ENCODE data around the gene CDC42EP4. TPM values are rescaled to one million over a fixed set of nuclear protein-coding genes. Genes with fewer than 3 reads are reported as not detected.

The CDC42EP4 gene
- total and polyA plus RNA-seq, 2 donors from 2014 or later: 26.2 to 76.9 TPM

- DNase-seq (peak in 4 of 5 donors; percentile 82 to 86 (median 86)), FAIRE-seq (no peak)
- no peak overlapping the region for H3K9ac ChIP-seq (ENCODE audit: low read length in 3 of 3)
- peaks cover 0 to 5% (median 0%) of the 10 kb centered on the region in 3 donors for H3K36me3 ChIP-seq (ENCODE audit: control insufficient read depth in 2 of 3, insufficient read depth in 3 of 3, low read length in 3 of 3)
- intact Hi-C loops (cut with DNase I): no loop called here
- no peak overlapping the region for H3K4me3 ChIP-seq (ENCODE audit: low read length in 3 of 3)
- no peaks in the 10 kb centered on the region for H3K9me3 ChIP-seq (ENCODE audit: control insufficient read depth in 2 of 3, insufficient read depth in 1 of 3, low read length in 3 of 3)
- peaks cover 0 to 18% (median 8%) of the 10 kb centered on the region in 3 donors for H3K4me1 ChIP-seq (ENCODE audit: control insufficient read depth in 2 of 3, insufficient read depth in 2 of 3, low read depth in 1 of 3, low read length in 3 of 3)
- TF ChIP-seq, protein P1, sequence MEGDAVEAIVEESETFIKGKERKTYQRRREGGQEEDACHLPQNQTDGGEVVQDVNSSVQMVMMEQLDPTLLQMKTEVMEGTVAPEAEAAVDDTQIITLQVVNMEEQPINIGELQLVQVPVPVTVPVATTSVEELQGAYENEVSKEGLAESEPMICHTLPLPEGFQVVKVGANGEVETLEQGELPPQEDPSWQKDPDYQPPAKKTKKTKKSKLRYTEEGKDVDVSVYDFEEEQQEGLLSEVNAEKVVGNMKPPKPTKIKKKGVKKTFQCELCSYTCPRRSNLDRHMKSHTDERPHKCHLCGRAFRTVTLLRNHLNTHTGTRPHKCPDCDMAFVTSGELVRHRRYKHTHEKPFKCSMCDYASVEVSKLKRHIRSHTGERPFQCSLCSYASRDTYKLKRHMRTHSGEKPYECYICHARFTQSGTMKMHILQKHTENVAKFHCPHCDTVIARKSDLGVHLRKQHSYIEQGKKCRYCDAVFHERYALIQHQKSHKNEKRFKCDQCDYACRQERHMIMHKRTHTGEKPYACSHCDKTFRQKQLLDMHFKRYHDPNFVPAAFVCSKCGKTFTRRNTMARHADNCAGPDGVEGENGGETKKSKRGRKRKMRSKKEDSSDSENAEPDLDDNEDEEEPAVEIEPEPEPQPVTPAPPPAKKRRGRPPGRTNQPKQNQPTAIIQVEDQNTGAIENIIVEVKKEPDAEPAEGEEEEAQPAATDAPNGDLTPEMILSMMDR (IDR thresholded peaks at IDR 0.05; ENCODE audit: borderline replicate concordance, extremely low read depth, insufficient read depth): no peak
- H3K27ac ChIP-seq (ENCODE audit: low read depth in 2 of 2, low read length in 2 of 2): no peak overlapping the region
- no peaks in the 10 kb centered on the region for H3K27me3 ChIP-seq (ENCODE audit: control insufficient read depth, insufficient read depth, low read length)
These were observed 27.9 kb downstream of the CDC42EP4 start for GRCh38 chr17:73283841-73284282.

DNA sequence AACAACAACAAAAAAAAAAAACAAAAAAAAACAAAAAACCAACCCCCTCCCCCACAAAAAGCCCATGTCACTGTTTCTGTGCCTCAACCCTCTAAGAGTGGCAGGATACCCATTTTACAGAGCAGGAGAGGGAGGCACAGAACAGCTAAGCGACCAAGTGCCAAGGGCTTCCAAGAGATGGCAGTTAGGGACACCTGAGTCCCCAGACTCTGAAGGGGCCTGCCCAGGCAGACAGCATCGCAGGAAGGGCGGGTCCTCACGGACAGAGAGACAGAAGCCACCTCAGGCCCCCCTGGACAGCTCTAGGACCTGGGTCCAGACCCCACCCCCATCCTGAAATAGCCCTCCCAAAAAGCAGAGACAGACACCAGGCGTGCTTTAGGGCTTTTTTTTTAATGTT lies 28.6 kb downstream of the CDC42EP4 start:
- no peak for FAIRE-seq
- peaks cover 0 to 19% (median 4%) of the 10 kb centered on the region in 3 donors for H3K4me1 ChIP-seq (ENCODE audit: control insufficient read depth in 2 of 3, insufficient read depth in 2 of 3, low read depth in 1 of 3, low read length in 3 of 3)
- no peak overlapping the region for H3K4me3 ChIP-seq (ENCODE audit: low read length in 3 of 3)
- no peaks in the 10 kb centered on the region for H3K9me3 ChIP-seq (ENCODE audit: control insufficient read depth in 2 of 3, insufficient read depth in 1 of 3, low read length in 3 of 3)
- intact Hi-C loops (cut with DNase I): no loop called here
- peaks cover 0 to 5% (median 0%) of the 10 kb centered on the region in 3 donors for H3K36me3 ChIP-seq (ENCODE audit: control insufficient read depth in 2 of 3, insufficient read depth in 3 of 3, low read length in 3 of 3)
- H3K9ac ChIP-seq (ENCODE audit: low read length in 3 of 3): no peak overlapping the region
- H3K27ac ChIP-seq (ENCODE audit: low read depth in 2 of 2, low read length in 2 of 2): no peak overlapping the region
- DNase-seq: no peak
- TF ChIP-seq, protein P1 (IDR thresholded peaks at IDR 0.05; ENCODE audit: borderline replicate concordance, extremely low read depth, insufficient read depth): no peak
- H3K27me3 ChIP-seq (ENCODE audit: control insufficient read depth, insufficient read depth, low read length): no peaks in the 10 kb centered on the region

DNA sequence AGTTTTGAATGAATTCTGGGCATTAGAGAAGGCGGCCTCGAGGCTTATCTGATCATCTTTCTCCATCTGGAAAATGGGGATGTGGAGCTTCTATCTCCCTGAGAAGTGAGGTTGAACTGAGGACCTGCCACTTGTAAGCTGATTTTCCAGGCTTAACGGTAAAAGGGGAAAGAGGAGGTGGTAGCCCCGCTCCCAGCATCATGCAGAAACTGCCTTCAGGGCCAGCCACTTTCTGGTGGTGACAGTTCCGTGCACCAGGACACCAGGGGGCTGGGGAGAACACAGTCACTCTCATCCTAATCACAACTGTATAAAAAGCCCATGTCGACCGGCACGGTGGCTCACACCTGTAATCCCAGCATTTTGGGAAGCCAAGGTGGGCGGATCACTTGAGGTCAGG lies 29.2 kb downstream of the CDC42EP4 start:
- Histone ChIP-seq H3K9ac (ENCODE audit: low read length in 3 of 3) (no peak overlapping the region), H3K4me1 (ENCODE audit: control insufficient read depth in 2 of 3, insufficient read depth in 2 of 3, low read depth in 1 of 3, low read length in 3 of 3) (peaks cover 0 to 19% (median 4%) of the 10 kb centered on the region in 3 donors), H3K9me3 (ENCODE audit: control insufficient read depth in 2 of 3, insufficient read depth in 1 of 3, low read length in 3 of 3) (no peaks in the 10 kb centered on the region), H3K27ac (ENCODE audit: low read depth in 2 of 2, low read length in 2 of 2) (no peak overlapping the region), H3K36me3 (ENCODE audit: control insufficient read depth in 2 of 3, insufficient read depth in 3 of 3, low read length in 3 of 3) (peaks cover 0 to 5% (median 0%) of the 10 kb centered on the region in 3 donors), H3K4me3 (ENCODE audit: low read length in 3 of 3) (no peak overlapping the region), H3K27me3 (ENCODE audit: control insufficient read depth, insufficient read depth, low read length) (no peaks in the 10 kb centered on the region)
- TF ChIP-seq, protein P1 (IDR thresholded peaks at IDR 0.05; ENCODE audit: borderline replicate concordance, extremely low read depth, insufficient read depth): no peak
- DNase-seq (no peak), FAIRE-seq (no peak)
- intact Hi-C loops (cut with DNase I): no loop called here

DNA sequence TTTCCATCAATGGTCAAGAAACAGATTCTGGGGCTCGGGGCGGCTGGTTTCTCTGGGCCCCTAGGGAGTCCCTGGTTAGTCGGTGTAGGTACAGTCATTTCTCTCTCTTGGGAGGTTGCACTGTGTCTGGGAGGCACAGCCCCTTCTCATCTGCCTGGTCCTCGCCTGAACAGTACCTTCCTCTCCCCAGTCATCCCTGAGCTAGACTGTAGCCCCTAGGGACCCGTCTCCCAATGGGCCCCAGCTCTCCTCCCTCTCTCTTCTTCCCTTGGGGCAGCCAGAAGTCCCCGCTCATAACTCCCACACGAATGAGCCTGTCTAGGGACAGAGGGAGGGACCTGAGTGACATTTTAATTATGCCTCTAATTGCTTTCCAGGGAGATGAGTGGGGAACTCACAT lies 29.9 kb downstream of the CDC42EP4 start:
- intact Hi-C loops (cut with DNase I): no loop called here
- Histone ChIP-seq H3K4me3 (ENCODE audit: low read length in 3 of 3) (no peak overlapping the region), H3K9ac (ENCODE audit: low read length in 3 of 3) (no peak overlapping the region), H3K36me3 (ENCODE audit: control insufficient read depth in 2 of 3, insufficient read depth in 3 of 3, low read length in 3 of 3) (peaks cover 0 to 5% (median 0%) of the 10 kb centered on the region in 3 donors), H3K27ac (ENCODE audit: low read depth in 2 of 2, low read length in 2 of 2) (no peak overlapping the region), H3K4me1 (ENCODE audit: control insufficient read depth in 2 of 3, insufficient read depth in 2 of 3, low read depth in 1 of 3, low read length in 3 of 3) (peaks cover 0 to 19% (median 4%) of the 10 kb centered on the region in 3 donors), H3K27me3 (ENCODE audit: control insufficient read depth, insufficient read depth, low read length) (no peaks in the 10 kb centered on the region), H3K9me3 (ENCODE audit: control insufficient read depth in 2 of 3, insufficient read depth in 1 of 3, low read length in 3 of 3) (no peaks in the 10 kb centered on the region)
- TF ChIP-seq, protein P1 (IDR thresholded peaks at IDR 0.05; ENCODE audit: borderline replicate concordance, extremely low read depth, insufficient read depth): no peak
- FAIRE-seq: no peak
- peak in 2 of 5 donors; percentile 69 to 71 for DNase-seq
